Hindlimb muscle (tissue), 1 donor: ENCODE measurements around the gene OVCH1. TPM values are rescaled to one million over a fixed set of nuclear protein-coding genes. Genes with fewer than 3 reads are reported as not detected.
A peak's percentile ranks its signal among the peaks of the same experiment; 100 is the strongest.
"Not testable (repeated sequence)": the region's sequence is repeated elsewhere in the genome, so short reads cannot be mapped to it uniquely, and the experiment has no call there.

Experiments used
- DNase-seq: peaks from one replicate; pipeline ENCODE4 v3.0.0-alpha.2; 2013
- polyA plus RNA-seq: library from polyadenylated mRNA; unstranded; fragments of 120-200 nt; gene quantifications from one replicate; pipeline ENCODE4 v1.2.1, GENCODE V29; 2013; ENCODE audit not compliant: insufficient read length

The OVCH1 gene
- polyA plus RNA-seq, 1 donor, result 0.54 TPM

GRCh38 chr12:29503283-29503682 is 5.8 kb upstream of the OVCH1 start:
- no peak for DNase-seq

- no peak for DNase-seq
Measured at GRCh38 chr12:29499235-29499634, 1.7 kb upstream of the OVCH1 start.

- no peak for DNase-seq
Measured at GRCh38 chr12:29492891-29493290, 4.6 kb downstream of the OVCH1 start.

GRCh38 chr12:29486972-29487371 is 10.5 kb downstream of the OVCH1 start:
- no peak for DNase-seq

GRCh38 chr12:29463198-29463597 is 34.3 kb downstream of the OVCH1 start:
- no peak for DNase-seq

GRCh38 chr12:29460082-29460481 is 37.4 kb downstream of the OVCH1 start:
- DNase-seq, result no peak

GRCh38 chr12:29455087-29455486 is 42.4 kb downstream of the OVCH1 start:
- peak; percentile 2 for DNase-seq

- no peak for DNase-seq
Measured at GRCh38 chr12:29451888-29452287, 45.6 kb downstream of the OVCH1 start.

- DNase-seq, result no peak
Measured at GRCh38 chr12:29448157-29448556, 49.3 kb downstream of the OVCH1 start.

GRCh38 chr12:29447285-29447975 is 50.1 kb downstream of the OVCH1 start:
- no peak for DNase-seq

- DNase-seq, result no peak
Measured at GRCh38 chr12:29439506-29439905, 58.0 kb downstream of the OVCH1 start.

- no peak for DNase-seq
Measured at GRCh38 chr12:29438752-29439408, 58.6 kb downstream of the OVCH1 start.

GRCh38 chr12:29437575-29437974 is 59.9 kb downstream of the OVCH1 start:
- no peak for DNase-seq

- DNase-seq, result not testable (repeated sequence)
Measured at GRCh38 chr12:29436815-29437214, 60.7 kb downstream of the OVCH1 start.

- DNase-seq, result no peak
Measured at GRCh38 chr12:29431513-29431912, 66.0 kb downstream of the OVCH1 start.

- no peak for DNase-seq
Measured at GRCh38 chr12:29430716-29431044, 66.8 kb downstream of the OVCH1 start.

- no peak for DNase-seq
Measured at GRCh38 chr12:29429999-29430715, 67.3 kb downstream of the OVCH1 start.

- DNase-seq, result no peak
Measured at GRCh38 chr12:29428633-29429032, 68.9 kb downstream of the OVCH1 start.

GRCh38 chr12:29427964-29428363 is 69.5 kb downstream of the OVCH1 start:
- no peak for DNase-seq

GRCh38 chr12:29426498-29426897 is 71.0 kb downstream of the OVCH1 start:
- DNase-seq, result no peak

GRCh38 chr12:29425722-29426121 is 71.8 kb downstream of the OVCH1 start:
- no peak for DNase-seq

GRCh38 chr12:29416748-29417147 is 80.7 kb downstream of the OVCH1 start:
- no peak for DNase-seq

GRCh38 chr12:29415111-29415510 is 82.4 kb downstream of the OVCH1 start:
- DNase-seq, result no peak

GRCh38 chr12:29414368-29414767 is 83.1 kb downstream of the OVCH1 start:
- no peak for DNase-seq
